ENCODE results near the gene ATXN1.
A peak's percentile ranks its signal among the peaks of the same experiment; 100 is the strongest.

ATXN1 gene

DNA sequence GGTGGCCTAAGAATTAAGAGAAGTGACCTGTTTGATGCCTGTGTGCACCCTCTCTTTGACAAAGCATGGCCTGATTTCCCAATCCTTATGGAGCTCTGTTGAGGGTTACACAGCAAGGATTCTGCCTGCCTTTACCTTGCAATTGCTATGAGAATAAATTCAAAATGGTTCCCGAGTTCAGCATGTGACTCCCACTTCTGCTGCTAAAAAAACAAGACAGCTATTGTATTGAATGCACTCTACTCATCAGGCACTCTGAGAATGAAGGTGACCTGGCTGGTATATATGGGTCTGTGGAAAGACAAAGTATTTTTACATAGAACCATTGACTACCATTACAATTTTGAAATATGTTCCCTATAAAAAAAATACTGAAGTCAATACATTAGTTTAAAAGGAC is 190.3 kb downstream of the ATXN1 start:
- no peak for TF ChIP-seq GATA3 (IDR thresholded peaks at IDR 0.05; ENCODE audit: low read depth, low read length)
- TF ChIP-seq GATA2 (IDR thresholded peaks at IDR 0.05; ENCODE audit: low read depth, low read length) = no peak

DNA sequence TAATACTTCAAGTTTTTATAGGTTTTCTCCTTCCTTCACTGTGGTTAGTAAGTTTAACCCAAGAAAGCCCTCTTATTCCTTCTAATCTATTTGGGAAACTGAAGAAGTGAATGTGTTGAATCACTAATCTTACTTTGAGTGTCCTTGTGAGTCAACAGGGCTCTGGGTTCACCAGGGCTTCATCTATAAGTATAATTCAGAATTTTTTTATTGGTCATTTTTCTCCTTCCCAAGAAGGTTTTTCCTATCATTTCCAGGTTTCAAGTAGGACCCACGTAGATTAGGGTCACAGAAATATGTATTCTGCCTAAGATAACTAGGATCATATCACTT is 191.1 kb downstream of the ATXN1 start:
- TF ChIP-seq GATA3 (IDR thresholded peaks at IDR 0.05; ENCODE audit: low read depth, low read length) = no peak
- TF ChIP-seq GATA2 (IDR thresholded peaks at IDR 0.05; ENCODE audit: low read depth, low read length) = no peak

DNA sequence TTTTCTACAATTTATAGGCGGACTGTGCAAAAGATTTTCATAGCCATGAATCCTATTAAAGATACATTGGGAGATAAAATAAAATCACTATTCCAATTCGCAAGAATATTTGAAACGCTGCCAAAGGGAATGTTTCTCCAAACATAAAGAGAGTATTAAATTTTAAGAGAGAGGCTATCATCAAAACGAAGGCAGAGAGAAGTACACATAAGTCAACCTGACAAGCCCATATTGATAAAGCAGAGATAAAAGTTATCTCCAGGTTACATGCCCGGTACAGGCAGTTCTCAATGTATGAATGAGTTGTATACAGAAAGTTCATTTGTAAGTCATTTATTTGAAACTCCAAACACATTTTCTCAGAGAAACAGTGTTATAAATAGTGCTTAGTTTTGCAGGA is 193.1 kb downstream of the ATXN1 start:
- no peak for TF ChIP-seq GATA2 (IDR thresholded peaks at IDR 0.05; ENCODE audit: low read depth, low read length)
- TF ChIP-seq GATA3 (IDR thresholded peaks at IDR 0.05; ENCODE audit: low read depth, low read length) = 0 out of 2 replicates have a peak, but pooled peaks have one; percentile 19

DNA sequence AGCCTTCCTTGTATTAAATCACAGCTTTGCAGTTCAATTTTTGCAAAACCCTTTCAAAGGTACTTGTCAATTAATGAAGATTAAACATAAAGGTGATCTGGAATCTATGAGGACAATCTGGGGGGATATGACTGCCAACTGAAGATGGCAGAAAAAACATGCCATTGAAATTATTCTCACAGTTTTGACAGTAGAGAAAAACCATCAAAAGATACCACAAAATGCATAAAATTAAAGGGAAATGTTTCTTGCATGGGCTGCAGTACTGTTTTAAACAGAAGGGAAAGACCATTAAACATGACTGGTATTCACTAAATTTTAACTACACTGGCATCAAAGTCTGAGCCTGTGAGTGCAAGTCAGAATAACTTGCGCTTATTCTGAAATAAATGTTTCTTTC is 194.2 kb downstream of the ATXN1 start:
- TF ChIP-seq GATA2 (IDR thresholded peaks at IDR 0.05; ENCODE audit: low read depth, low read length) (no peak), GATA3 (IDR thresholded peaks at IDR 0.05; ENCODE audit: low read depth, low read length) (no peak)

DNA sequence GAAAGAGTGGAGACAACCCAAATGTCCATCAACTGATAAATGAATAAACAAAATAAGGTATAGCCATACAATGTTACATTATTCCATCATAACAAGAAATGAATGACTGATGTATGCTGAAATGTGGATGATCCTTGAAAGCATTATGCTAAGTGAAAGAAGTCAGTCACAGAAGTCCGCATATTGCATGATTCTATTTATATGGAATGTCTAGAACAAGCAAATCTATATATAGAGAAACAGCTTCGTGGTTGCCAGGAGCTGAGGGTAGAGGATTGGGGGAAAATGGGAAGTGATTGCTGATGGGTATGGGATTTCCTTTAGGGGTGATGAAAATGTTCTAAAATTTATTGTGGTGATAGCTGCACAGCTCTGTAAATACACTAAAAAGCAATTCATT is 196.8 kb downstream of the ATXN1 start:
- TF ChIP-seq GATA3 (IDR thresholded peaks at IDR 0.05; ENCODE audit: low read depth, low read length) (no peak), GATA2 (IDR thresholded peaks at IDR 0.05; ENCODE audit: low read depth, low read length) (no peak)

DNA sequence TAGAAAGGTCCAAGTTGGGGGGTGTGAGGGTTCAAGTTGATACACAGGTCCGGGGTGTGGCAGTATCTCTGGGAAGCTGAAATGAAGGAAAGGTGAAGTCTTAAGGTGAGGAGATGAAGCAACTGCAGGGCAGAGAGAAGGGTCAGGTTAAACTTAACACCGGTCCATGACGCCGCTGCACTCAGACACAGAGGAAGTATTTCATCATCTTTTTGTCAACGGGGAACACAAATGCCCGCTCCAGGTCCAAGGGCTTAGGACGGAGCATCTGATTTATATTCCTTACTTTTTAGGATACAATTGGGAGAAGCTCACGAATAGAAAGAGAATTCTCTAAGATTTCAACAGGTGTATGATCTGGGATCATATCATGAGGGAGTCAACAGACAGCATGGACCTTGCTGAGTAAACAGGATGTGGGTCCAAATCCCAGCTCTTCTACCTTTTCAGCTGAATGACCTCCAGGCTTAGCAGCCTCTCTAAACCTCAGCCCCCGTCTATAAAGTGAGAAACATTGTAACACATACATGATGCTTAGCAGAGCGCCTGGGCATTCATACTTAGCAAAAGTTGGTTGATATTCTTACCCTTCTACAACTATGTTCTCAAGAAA is 197.5 kb downstream of the ATXN1 start:
- TF ChIP-seq GATA3 (IDR thresholded peaks at IDR 0.05; ENCODE audit: low read depth, low read length) (no peak), GATA2 (IDR thresholded peaks at IDR 0.05; ENCODE audit: low read depth, low read length) (no peak)

DNA sequence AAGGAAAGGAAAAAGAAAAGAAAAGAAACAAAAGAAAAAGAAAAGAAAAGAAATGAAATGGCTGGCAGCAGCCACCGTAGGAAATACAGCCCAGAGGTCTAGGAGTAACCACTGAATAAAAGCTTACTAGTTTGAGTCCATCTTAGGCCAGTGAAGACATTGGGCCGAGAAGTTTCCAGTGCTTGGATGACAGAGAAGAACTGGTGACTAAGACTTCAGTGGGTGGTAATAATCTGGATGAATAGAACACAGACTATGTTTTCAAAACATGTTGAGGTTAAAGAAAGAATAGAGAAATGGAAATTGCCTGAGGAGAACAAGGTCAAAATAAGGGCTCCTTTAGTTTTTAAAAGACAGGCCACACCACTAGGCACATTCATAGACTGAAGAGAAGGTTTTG is 198.8 kb downstream of the ATXN1 start:
- TF ChIP-seq GATA2 (IDR thresholded peaks at IDR 0.05; ENCODE audit: low read depth, low read length) (no peak), GATA3 (IDR thresholded peaks at IDR 0.05; ENCODE audit: low read depth, low read length) (no peak)

DNA sequence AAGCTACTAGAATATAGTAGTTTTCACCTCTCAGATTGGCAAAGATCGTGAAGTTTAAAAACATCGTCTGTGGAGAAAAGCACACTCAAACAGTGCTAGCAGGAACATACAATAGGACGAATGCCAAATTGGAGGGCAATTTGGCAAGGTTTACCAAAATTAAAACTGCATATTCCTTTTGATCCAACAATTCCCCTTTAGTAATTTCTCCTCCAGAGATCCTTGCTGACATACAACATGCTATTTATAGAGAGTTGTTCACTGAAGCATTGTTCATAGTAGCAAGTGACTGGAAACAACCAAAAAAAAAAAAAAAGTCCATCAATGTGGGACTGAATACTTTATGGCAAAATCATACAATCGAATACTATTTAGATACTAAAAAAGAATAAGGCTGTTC is 202.2 kb downstream of the ATXN1 start:
- TF ChIP-seq GATA3 (IDR thresholded peaks at IDR 0.05; ENCODE audit: low read depth, low read length) (no peak), GATA2 (IDR thresholded peaks at IDR 0.05; ENCODE audit: low read depth, low read length) (no peak)

DNA sequence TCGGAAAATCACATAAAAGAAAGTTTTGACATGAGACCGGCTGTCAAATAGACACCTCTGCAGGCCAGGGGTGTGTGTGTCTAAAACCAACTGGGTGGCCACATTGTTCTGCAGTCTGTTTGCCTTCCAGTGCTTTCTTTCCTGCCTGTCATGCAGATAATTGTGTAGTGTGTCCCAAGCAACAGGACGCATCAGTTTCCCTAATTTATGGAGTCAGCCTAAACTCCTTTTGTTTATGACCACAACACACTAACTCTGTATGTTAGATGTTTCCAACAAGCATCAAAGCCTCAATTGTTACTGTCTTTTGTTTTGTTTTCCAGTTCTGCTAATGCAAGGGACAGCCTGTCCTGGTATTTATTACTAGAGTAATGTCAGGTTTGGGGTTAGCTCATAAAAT is 205.7 kb downstream of the ATXN1 start:
- TF ChIP-seq GATA3 (IDR thresholded peaks at IDR 0.05; ENCODE audit: low read depth, low read length) (no peak), GATA2 (IDR thresholded peaks at IDR 0.05; ENCODE audit: low read depth, low read length) (no peak)

DNA sequence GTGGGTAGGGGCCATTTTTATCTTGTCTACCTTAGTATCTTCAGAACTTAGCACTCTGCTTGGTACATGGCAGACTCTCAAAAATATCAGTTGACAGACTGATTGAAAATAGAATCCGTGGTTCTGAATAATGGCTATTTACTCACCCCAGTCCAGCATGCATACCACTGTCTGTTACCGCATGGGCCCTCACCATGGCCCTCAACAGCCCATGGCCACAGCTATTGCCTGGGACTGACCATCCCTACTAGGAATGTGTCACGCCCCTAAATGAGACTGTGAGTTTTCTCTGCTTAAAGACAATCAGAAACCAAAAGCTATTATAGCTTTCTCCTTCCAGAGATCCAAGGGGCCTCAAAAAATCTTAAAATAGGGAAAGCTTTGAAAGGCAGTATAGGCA is 207.7 kb downstream of the ATXN1 start:
- TF ChIP-seq GATA2 (IDR thresholded peaks at IDR 0.05; ENCODE audit: low read depth, low read length) (no peak), GATA3 (IDR thresholded peaks at IDR 0.05; ENCODE audit: low read depth, low read length) (no peak)

DNA sequence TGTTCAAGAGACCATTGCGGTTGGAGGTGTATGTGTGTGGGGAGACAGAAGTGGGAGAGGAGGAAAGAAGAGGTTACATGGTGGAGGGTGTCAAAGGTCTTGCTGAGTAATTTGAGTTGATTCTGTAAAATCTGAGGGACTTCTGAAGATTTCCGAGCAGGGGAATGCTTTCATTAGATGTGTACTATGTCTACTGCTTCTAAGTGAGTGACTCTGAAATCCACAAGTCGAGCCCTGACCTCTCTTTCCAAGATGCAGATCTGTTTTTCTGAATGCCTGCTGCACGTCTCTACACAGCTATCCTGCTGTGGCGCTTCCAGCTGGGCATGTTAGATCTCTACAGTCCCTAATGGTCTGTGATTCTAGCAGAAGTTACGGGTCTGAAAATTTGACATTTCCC is 209.8 kb downstream of the ATXN1 start:
- TF ChIP-seq GATA3 (IDR thresholded peaks at IDR 0.05; ENCODE audit: low read depth, low read length) (no peak), GATA2 (IDR thresholded peaks at IDR 0.05; ENCODE audit: low read depth, low read length) (no peak)

DNA sequence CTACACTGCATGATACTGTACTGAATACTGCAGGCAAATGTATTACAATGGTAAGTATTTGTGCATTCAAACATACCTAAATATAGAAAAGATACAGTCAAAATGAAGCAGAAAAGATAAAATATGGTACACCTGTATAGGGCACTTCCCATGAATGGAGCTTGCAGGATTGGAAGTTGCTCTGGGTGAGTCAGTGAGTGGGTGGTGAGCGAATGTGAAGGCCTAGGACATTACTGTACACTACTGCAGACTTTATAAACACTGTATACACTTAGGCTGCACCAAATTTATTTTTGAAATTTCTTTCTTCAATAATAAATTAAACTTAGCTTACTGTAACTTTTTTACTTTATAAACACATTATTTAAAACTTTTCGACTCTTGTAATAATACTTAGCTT is 213.1 kb downstream of the ATXN1 start:
- no peak for TF ChIP-seq GATA3 (IDR thresholded peaks at IDR 0.05; ENCODE audit: low read depth, low read length)

DNA sequence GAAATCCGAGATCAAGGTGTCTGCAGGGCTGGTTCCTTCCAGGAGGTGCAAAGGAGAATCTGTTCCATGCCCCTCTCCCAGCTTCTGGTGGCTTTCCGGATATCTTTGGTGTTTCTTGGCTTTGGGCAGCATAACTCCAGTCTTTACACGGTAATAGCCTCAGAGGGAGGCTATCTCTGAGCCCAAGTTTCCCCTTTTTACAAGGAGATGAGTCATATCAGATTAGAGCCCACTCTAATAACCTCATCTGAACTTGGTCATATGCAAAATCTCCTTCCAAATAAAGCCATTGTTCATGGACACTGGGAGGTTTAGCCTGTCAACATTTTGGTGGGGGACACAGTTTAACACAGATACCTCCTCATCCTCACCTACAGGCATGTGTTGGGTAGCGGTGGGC is 213.7 kb downstream of the ATXN1 start:
- TF ChIP-seq GATA3 (IDR thresholded peaks at IDR 0.05; ENCODE audit: low read depth, low read length) (no peak), GATA2 (IDR thresholded peaks at IDR 0.05; ENCODE audit: low read depth, low read length) (no peak)

DNA sequence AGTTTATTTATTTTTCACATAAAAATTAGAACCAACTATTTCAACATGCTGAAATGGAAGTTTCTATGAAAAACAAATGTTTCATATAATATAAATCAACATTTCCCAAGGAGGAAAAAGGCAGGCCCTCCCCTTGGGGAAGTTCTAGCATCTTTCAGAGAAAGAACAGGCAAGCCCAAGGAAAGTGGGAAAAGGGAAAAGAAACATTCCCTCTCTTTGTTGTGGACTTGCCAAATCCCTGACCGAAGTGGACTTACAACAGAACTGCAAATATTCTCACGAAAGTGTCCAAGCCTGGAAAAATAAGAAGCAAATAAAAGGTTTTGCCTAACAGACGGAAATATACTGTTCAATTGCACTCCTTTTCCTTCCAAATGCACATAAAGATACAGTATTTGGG is 214.4 kb downstream of the ATXN1 start:
- TF ChIP-seq GATA2 (IDR thresholded peaks at IDR 0.05; ENCODE audit: low read depth, low read length) = no peak

DNA sequence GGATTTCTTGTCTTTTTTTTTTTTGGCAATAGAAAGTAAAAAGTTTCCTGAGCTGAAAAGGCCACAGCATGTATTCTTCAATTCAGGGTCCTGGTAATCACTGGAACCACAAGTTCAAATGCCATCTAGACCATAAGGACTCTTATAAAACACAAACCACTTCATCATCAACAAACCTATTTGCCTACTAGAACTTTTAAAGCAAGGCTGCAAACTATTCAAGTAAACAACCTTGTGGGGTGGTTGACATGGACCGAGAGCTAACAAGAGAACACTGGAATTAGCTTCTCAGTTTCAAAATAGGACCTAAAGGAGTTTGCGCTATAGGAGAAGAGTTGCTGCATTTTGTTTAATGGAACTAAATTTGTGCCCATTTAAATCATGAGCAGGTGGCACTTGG is 215.9 kb downstream of the ATXN1 start:
- TF ChIP-seq GATA2 (IDR thresholded peaks at IDR 0.05; ENCODE audit: low read depth, low read length) (no peak), GATA3 (IDR thresholded peaks at IDR 0.05; ENCODE audit: low read depth, low read length) (no peak)

DNA sequence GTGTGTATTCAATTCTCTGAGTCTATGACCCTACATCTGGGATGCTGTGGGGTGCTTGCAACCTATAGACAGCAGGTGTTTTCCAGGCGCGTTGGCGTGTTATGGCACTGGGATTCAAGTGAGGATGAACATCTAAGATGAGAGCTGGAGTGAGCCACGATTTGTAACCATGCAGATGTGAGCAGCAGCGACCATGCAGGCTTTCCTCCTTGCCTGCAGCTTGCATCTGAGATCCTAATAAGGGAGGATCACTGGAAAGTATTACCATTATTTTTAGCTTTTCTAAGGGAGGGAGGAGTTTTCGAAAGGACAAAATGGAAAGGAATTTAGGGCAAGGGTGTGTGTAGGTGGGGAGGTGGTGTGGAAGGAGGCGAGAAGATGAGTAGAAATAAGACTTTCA is 216.7 kb downstream of the ATXN1 start:
- TF ChIP-seq GATA3 (IDR thresholded peaks at IDR 0.05; ENCODE audit: low read depth, low read length) (no peak), GATA2 (IDR thresholded peaks at IDR 0.05; ENCODE audit: low read depth, low read length) (no peak)
